HFF-Myc (cell line): ENCODE measurements around the gene SPNS3.

ENCODE experiments used
- DNase-seq: peaks from one replicate; pipeline ENCODE4 v3.0.0-alpha.2; 2011; ENCODE audit warnings: low read depth; ENCODE audit errors: extremely low read depth
- H3K4me3 ChIP-seq: replicated peaks from 2 replicates; pipeline ENCODE4 v1.5.1; 2011; ENCODE audit warnings: low read depth, mild to moderate bottlenecking, control low read depth, low read length
- CTCF ChIP-seq: IDR thresholded peaks from 2 replicates; pipeline ENCODE4 v1.5.1; 2012; ENCODE audit warnings: mild to moderate bottlenecking, low read depth, low read length, control low read depth; ENCODE audit errors: missing control alignments

The SPNS3 gene

DNA sequence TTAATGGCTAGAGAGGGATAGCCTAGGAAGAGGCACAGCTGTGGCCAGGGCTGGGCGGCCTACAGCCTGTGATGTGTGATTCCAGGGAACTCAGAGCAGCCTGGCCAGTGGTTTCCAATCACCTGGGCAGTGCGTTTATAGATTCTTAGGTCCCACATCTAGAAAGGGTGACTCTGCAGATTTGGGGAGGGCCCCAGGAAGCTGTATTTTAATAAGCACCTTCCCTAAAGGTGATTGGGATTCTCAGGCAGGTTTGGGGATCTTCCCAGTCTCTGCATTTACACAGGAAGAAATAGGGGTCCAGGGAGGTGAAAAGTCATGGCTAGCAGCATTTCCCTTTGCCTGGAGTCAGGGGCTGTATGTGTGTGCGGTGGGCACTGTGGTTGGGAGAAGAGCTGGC is 74.5 kb downstream of the SPNS3 start:
- no peak for DNase-seq

DNA sequence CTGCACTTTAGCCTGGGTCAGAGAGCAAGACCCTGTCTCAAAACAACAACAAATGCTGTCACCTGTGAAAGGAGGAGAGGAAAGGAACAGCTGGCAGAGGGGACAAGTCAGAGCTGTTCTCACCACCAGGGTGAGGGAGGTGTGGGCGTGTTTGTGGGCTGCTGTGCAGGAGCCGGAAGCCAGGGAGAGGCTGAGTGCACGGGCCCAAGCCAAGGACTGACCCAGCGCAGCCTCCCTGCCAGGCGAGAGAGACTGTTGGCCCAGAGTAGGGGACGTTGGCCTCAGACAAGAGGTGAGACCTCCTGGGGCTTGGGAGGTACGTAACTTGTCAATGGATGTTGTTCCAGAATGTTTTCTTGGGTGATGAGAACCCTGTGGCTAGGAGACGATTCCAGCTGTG is 75.7 kb downstream of the SPNS3 start:
- TF ChIP-seq CTCF, result no peak
- H3K4me3 ChIP-seq, result no peak overlapping the region
- DNase-seq, result no peak

More for the DNA sequence above, 74.5 kb downstream of the SPNS3 start:
- H3K4me3 ChIP-seq, result no peak overlapping the region
- TF ChIP-seq CTCF, result no peak

GRCh38 chr17:4509923-4510617 is 76.3 kb downstream of the SPNS3 start:
- no peak for DNase-seq
- no peak overlapping the region for H3K4me3 ChIP-seq
- no peak for TF ChIP-seq CTCF

DNA sequence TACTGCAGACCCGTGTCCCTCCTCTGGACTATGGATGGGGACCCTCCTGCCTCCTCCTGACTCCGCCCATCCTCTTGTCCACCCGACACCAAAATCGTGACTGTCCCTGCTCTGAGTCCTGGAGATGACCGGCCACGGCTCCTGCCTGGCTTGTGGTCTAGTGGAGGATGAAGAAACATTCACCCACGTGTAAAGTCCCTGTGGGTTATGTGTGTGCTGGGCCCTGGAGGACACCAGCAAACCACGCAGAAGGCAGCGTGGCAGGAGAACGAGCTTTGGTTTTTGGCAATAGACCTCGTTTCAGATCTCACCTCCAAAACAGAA is 76.8 kb downstream of the SPNS3 start:
- no peak overlapping the region for H3K4me3 ChIP-seq
- no peak for DNase-seq
- TF ChIP-seq CTCF, result no peak

- H3K4me3 ChIP-seq, result no peak overlapping the region
- no peak for TF ChIP-seq CTCF
- no peak for DNase-seq
Observed at GRCh38 chr17:4511199-4511932, 77.6 kb downstream of the SPNS3 start.

DNA sequence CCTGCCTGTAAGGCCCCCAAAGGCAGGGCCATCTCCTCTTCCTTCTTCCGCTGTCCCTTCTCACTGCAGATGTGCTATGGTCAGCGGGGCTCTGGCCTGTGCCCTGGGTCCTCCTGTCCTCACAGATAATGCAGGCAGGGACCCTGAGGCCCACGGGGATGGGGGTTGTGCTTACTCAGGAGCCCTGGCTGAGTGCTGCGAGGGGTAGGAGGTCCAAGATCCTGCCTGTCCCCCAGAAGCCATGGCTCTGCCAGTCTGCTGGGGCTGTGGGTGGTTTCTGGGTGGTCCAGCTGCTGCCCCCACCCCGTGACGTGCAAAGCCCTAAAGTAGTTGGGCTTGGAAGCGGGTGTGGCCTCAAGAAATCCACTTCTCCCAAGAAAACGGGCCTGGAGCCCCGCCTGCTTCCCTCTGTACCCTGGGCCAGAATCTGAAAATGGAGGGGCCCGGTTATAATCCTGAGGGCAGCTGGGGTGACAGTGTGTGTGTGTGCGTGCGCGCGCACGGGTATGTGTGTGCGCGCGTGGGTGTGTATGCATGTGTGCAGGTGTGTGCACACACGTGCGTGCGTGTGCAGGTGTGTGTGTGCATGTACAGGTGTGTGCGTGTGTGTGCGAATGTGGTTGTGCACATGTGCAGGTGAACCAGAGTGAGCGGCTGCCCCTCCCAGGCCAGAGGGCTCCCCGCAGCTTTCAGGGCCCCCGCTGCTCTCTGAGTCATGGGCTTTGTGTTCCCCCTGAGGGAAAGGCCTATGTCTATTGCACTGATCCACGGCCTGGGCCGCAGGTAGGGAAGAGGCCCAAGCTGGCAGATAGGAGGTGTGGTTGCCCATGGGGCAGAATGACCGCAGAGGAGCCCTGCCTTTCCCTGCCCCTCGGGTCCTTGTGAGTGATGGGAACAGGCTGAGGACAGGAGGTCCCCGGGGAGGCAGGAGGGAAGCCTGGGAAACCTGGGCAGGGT is 78.7 kb downstream of the SPNS3 start:
- DNase-seq, result no peak
- no peak for TF ChIP-seq CTCF
- H3K4me3 ChIP-seq, result no peak overlapping the region
